Measurements from ENCODE around the gene KRT39. TPM values are rescaled to one million over a fixed set of nuclear protein-coding genes. Genes with fewer than 3 reads are reported as not detected.
A peak's percentile ranks its signal among the peaks of the same experiment; 100 is the strongest.

Gene KRT39
- total RNA-seq (not detected), polyA plus RNA-seq (not detected)
- long read RNA-seq, donor 1: 0 reads
- long read RNA-seq, donor 2: 0 reads
- long read RNA-seq, donor 3: 0 reads
- long read RNA-seq, donor 4: 0 reads

DNA sequence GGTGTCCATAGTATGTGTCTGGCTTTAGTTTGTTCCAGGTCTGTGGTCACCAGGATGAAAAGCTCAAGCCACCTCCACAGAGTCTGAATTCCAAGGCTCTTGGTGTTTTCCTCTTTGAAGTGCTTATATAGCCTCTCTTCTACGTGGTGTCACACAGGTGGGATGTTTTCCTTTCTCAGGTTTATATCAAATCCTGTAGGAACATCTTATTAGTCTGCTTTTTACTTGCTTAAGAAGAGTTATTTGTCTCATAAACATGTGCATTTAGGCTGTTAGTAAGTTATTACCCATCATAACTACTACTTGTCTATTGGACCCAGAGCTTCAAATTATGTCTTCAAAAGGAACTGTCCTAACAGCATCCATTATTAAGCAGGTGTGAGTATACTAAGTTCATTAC lies at the start of gene KRT39:
KRT39 (minus strand) TSS at position 101 of the 400 bp plus-strand sequence; CDS start at position 9, 92 bp downstream.
- Histone ChIP-seq H3K9me3 (ENCODE audit: control insufficient read depth, low read length) (no peaks in the 10 kb centered on the region), H3K4me1 (ENCODE audit: control insufficient read depth, insufficient read depth, low read length) (no peaks in the 10 kb centered on the region), H3K27me3 (ENCODE audit: control insufficient read depth, insufficient read depth) (no peaks in the 10 kb centered on the region), H3K27ac (ENCODE audit: low read length) (no peak within 1 kb of the TSS), H3K4me3 (ENCODE audit: low read length) (no peak within 1 kb of the TSS)
- intact Hi-C loops (cut with DNase I): no loop called here
- DNase-seq (no peak), ATAC-seq (no peak)
- WGBS: 62% methylated on average over 1 of the region's 1 CpG

GRCh38 chr17:41015454-41015853 lies 48.7 kb upstream of the KRT39 start:
- Histone ChIP-seq H3K27ac (ENCODE audit: low read length) (no peak overlapping the region), H3K27me3 (ENCODE audit: control insufficient read depth, insufficient read depth) (no peaks in the 10 kb centered on the region), H3K4me1 (ENCODE audit: control insufficient read depth, insufficient read depth, low read length) (no peaks in the 10 kb centered on the region), H3K9me3 (ENCODE audit: control insufficient read depth, low read length) (no peaks in the 10 kb centered on the region), H3K4me3 (ENCODE audit: low read length) (no peak overlapping the region)
- WGBS: 64% methylated on average over 7 of the region's 7 CpGs
- DNase-seq (no peak), ATAC-seq (no peak)
- intact Hi-C loops (cut with DNase I): no loop called here

DNA sequence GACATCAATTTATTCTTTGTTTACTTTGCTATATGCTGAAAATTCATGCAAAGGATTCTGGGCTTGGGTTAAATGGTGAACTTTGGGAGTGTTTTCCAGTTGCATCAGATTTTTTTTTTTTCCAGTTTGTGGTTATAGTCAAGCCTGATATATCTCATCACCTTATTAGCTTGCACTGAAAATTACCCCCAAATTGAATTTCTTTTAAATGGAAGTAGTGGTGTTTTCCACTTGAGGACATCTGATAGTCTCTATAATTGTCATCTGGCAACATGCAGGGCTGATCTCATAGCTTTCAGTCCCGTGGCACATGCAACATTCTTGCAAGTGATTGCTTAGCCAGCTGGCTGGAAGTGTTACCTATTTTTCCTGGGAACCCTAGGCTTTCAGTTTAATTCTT lies 46.9 kb upstream of the KRT39 start:
- Histone ChIP-seq H3K4me1 (ENCODE audit: control insufficient read depth, insufficient read depth, low read length) (no peaks in the 10 kb centered on the region), H3K9me3 (ENCODE audit: control insufficient read depth, low read length) (no peaks in the 10 kb centered on the region), H3K27me3 (ENCODE audit: control insufficient read depth, insufficient read depth) (no peaks in the 10 kb centered on the region), H3K4me3 (ENCODE audit: low read length) (no peak overlapping the region), H3K27ac (ENCODE audit: low read length) (no peak overlapping the region)
- 15% methylated on average over 1 of the region's 1 CpG for WGBS
- ATAC-seq (no peak), DNase-seq (no peak)
- intact Hi-C loops (cut with DNase I): no loop called here

DNA sequence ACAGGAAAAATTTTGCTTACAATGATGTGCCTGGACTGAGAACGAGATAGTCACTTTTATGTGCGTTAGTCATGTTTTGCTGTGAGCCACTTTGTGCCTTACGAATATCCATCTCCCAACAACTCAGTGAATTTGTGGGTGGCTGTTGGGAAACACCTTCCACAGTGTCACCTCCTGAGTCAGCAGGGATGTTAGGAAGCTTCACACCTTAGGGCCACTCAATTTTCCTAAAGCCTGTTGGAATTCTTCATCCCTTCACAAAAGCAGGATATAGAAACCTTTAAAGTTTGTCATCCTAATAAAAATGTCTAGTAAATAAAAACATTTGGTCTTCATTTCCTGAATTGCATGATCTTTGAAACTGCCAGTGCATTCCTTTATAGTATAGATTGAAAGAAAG lies 46.4 kb upstream of the KRT39 start:
- Histone ChIP-seq H3K27me3 (ENCODE audit: control insufficient read depth, insufficient read depth) (no peaks in the 10 kb centered on the region), H3K4me1 (ENCODE audit: control insufficient read depth, insufficient read depth, low read length) (no peaks in the 10 kb centered on the region), H3K27ac (ENCODE audit: low read length) (no peak overlapping the region), H3K4me3 (ENCODE audit: low read length) (no peak overlapping the region), H3K9me3 (ENCODE audit: control insufficient read depth, low read length) (no peaks in the 10 kb centered on the region)
- ATAC-seq (no peak), DNase-seq (no peak)
- WGBS: 79% methylated on average over 3 of the region's 3 CpGs
- intact Hi-C loops (cut with DNase I): no loop called here

DNA sequence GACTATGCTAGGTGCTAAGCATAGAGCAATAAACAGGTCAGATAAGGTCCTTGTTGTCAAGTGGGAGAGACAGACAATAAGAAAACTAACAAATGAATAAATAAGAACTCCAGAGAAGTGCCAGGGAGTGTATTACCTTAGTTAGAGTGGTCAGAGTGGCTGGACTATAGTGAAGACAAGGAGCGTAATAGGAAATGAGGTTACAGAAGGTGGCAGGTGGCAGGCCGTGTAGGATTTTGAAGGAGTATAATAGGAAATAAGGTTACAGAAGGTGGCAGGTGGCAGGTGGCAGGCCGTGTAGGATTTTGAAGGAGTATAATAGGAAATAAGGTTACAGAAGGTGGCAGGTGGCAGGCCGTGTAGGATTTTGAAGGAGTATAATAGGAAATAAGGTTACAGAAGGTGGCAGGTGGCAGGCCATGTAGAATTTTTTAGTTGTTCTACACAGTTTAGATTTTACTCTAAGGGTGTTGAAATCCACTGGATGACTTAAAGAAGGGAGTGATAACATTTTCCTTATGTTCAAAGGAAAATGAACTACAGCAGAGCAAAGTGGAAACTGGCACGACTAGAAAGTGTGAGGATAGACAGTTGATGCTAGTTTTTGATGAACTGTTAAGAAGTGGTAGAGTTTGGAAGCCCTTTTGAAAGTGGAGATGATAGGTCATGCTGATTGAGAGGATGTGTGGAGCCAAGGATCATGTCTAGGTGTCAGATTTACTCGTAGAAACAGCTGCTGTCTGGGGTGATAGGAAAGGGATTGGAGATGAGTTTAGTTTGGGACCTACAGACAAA lies 45.8 kb upstream of the KRT39 start:
- H3K4me3 ChIP-seq (ENCODE audit: low read length): no peak overlapping the region
- no peak overlapping the region for H3K27ac ChIP-seq (ENCODE audit: low read length)
- H3K27me3 ChIP-seq (ENCODE audit: control insufficient read depth, insufficient read depth): no peaks in the 10 kb centered on the region
- no peaks in the 10 kb centered on the region for H3K4me1 ChIP-seq (ENCODE audit: control insufficient read depth, insufficient read depth, low read length)
- no peak for DNase-seq
- intact Hi-C loops (cut with DNase I): no loop called here
- no peak for ATAC-seq
- no peaks in the 10 kb centered on the region for H3K9me3 ChIP-seq (ENCODE audit: control insufficient read depth, low read length)
- 59% methylated on average over 6 of the region's 6 CpGs for WGBS

- ATAC-seq: no peak
- Histone ChIP-seq H3K9me3 (ENCODE audit: control insufficient read depth, low read length) (no peaks in the 10 kb centered on the region), H3K27ac (ENCODE audit: low read length) (no peak overlapping the region), H3K4me1 (ENCODE audit: control insufficient read depth, insufficient read depth, low read length) (no peaks in the 10 kb centered on the region), H3K4me3 (ENCODE audit: low read length) (no peak overlapping the region), H3K27me3 (ENCODE audit: control insufficient read depth, insufficient read depth) (no peaks in the 10 kb centered on the region)
- no peak for DNase-seq
- intact Hi-C loops (cut with DNase I): no loop called here
Measured at GRCh38 chr17:41010441-41010840, 43.7 kb upstream of the KRT39 start.

DNA sequence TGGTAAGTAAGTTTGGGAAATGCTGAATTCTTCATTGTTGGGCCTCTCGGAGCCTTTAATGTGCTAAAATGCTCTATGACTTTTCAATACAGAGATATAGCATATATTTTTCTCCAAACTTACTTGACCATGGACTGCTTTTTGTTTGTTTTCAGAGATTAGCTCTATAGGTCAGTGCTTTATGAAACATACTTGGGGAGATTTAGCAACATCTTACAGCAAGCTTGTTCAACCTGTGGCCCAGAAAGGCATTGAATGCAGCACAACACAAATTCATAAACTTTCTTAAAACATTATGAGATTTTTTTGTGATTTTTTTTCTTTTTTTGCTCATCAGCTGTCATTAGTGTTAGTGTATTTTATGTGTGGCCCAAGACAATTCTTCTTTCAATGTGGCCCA lies 43.2 kb upstream of the KRT39 start:
- Histone ChIP-seq H3K27ac (ENCODE audit: low read length) (no peak overlapping the region), H3K4me3 (ENCODE audit: low read length) (no peak overlapping the region), H3K27me3 (ENCODE audit: control insufficient read depth, insufficient read depth) (no peaks in the 10 kb centered on the region), H3K9me3 (ENCODE audit: control insufficient read depth, low read length) (no peaks in the 10 kb centered on the region), H3K4me1 (ENCODE audit: control insufficient read depth, insufficient read depth, low read length) (no peaks in the 10 kb centered on the region)
- no peak for DNase-seq
- 78% methylated on average over 1 of the region's 1 CpG for WGBS
- no peak for ATAC-seq
- intact Hi-C loops (cut with DNase I): no loop called here

- WGBS: 47% methylated on average over 4 of the region's 4 CpGs
- no peak for ATAC-seq
- Histone ChIP-seq H3K9me3 (ENCODE audit: control insufficient read depth, low read length) (no peaks in the 10 kb centered on the region), H3K27me3 (ENCODE audit: control insufficient read depth, insufficient read depth) (no peaks in the 10 kb centered on the region), H3K27ac (ENCODE audit: low read length) (no peak overlapping the region), H3K4me1 (ENCODE audit: control insufficient read depth, insufficient read depth, low read length) (no peaks in the 10 kb centered on the region), H3K4me3 (ENCODE audit: low read length) (no peak overlapping the region)
- no peak for DNase-seq
- intact Hi-C loops (cut with DNase I): no loop called here
Measured at GRCh38 chr17:41009301-41009760, 42.6 kb upstream of the KRT39 start.

- ATAC-seq: no peak
Measured at GRCh38 chr17:41008811-41009210, 42.1 kb upstream of the KRT39 start, which contains the start of gene KRTAP3-1. KRTAP3-1 (minus strand) TSS chr17:41009128; CDS start chr17:41009074, 54 bp downstream.

DNA sequence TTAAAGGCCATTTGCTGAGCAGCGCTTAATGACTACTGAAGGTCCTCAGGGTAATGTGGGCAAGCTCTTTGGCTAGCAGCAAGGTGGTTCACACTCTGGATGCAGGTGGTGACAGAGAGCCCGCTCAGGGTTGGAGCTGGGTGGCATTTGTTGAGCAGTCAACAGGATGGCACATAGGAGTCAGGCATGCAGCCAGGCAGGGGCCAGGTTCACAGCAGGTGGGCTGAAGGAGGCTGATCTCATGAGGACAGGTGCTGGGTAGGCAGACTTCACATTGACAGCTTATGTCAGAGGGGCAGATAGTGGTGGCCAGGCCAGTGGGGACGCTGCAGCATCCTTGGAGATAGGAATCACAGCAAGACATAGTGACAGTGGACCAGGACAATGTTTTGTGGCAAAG lies 37.6 kb upstream of the KRT39 start:
- H3K4me1 ChIP-seq (ENCODE audit: control insufficient read depth, insufficient read depth, low read length): no peaks in the 10 kb centered on the region
- 85% methylated on average over 3 of the region's 3 CpGs for WGBS
- intact Hi-C loops (cut with DNase I): no loop called here
- DNase-seq: peak in 1 of 3 donors; percentile 27
- no peaks in the 10 kb centered on the region for H3K9me3 ChIP-seq (ENCODE audit: control insufficient read depth, low read length)
- no peak overlapping the region for H3K27ac ChIP-seq (ENCODE audit: low read length)
- H3K4me3 ChIP-seq (ENCODE audit: low read length): no peak overlapping the region
- no peaks in the 10 kb centered on the region for H3K27me3 ChIP-seq (ENCODE audit: control insufficient read depth, insufficient read depth)
- ATAC-seq: no peak

More at GRCh38 chr17:41008811-41009210, 42.1 kb upstream of the KRT39 start, which contains the start of gene KRTAP3-1:
- 79% methylated on average over 8 of the region's 8 CpGs for WGBS
- H3K4me3 ChIP-seq (ENCODE audit: low read length): no peak within 1 kb of the TSS
- no peaks in the 10 kb centered on the region for H3K27me3 ChIP-seq (ENCODE audit: control insufficient read depth, insufficient read depth)
- no peaks in the 10 kb centered on the region for H3K4me1 ChIP-seq (ENCODE audit: control insufficient read depth, insufficient read depth, low read length)
- DNase-seq: no peak
- no peak within 1 kb of the TSS for H3K27ac ChIP-seq (ENCODE audit: low read length)
- intact Hi-C loops (cut with DNase I): no loop called here
- H3K9me3 ChIP-seq (ENCODE audit: control insufficient read depth, low read length): no peaks in the 10 kb centered on the region

DNA sequence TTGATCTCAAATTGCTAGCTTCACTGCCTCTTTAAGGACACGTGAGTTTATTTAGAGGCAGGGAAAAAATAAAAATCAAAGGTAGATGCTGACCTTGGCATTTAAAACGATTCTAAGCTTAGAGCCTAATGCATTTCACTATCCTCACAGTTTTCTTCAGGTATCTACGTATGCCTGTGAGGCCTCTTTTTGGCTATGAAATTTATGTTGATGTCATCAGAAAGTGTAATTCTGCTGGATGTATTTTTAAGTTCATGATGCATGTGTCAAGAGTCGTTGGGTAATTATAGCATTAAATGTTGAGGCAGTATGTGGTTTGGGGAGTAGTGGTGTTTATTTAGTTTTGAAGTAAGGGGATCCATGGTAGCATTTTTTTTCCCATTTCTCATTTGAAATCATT lies 37.2 kb upstream of the KRT39 start:
- no peaks in the 10 kb centered on the region for H3K9me3 ChIP-seq (ENCODE audit: control insufficient read depth, low read length)
- ATAC-seq (no peak), DNase-seq (no peak)
- intact Hi-C loops (cut with DNase I): no loop called here
- H3K4me1 ChIP-seq (ENCODE audit: control insufficient read depth, insufficient read depth, low read length): no peaks in the 10 kb centered on the region
- H3K27me3 ChIP-seq (ENCODE audit: control insufficient read depth, insufficient read depth): no peaks in the 10 kb centered on the region
- no peak overlapping the region for H3K27ac ChIP-seq (ENCODE audit: low read length)
- 61% methylated on average over 4 of the region's 4 CpGs for WGBS
- no peak overlapping the region for H3K4me3 ChIP-seq (ENCODE audit: low read length)

Measured in right cardiac atrium (tissue), 5 donors.